ENCODE measurements around the gene RAB3GAP1.

The RAB3GAP1 gene

DNA sequence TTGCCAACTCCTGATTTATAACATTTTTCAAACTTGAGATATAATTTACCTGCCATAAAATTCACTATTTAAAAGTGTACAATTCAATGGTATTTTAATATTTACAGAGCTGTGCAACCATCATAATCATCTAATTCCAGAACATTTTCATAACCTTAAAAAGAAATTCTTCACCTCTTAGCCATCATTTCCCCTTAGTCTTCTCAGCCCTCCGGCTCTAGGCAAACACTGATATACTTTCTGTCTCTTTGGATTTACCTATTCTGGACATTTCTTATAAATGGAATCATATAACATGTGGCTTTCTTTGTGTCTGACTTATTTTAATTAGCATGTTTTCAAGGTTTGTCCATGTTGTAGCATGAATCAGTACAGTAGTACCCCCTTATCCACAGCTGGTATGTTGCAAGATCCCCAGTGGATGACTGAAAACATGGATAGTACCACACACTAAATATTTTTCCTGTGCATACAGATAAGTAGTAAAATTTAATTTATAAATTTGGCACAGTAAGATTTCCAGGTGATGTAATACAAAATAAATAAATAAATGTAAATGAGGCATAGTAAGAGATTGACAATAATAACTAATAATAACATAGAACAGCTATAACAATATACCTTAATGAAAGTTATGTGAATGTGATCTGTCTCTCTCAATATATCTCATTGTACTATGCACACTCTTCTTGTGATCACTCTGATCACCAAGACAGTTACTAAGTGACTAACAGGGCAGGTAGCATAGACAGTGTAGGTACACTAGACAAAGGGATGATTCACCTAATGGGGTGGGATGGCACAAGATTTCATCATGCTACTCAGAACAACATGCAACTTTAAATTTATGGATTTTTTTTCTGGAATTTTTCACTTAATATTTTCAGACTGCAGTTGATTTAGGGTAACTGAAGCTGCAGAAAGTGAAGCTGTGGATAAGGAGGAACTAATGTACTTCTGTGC lies 73.1 kb downstream of the RAB3GAP1 start:
- Histone ChIP-seq H3F3A (ENCODE audit: insufficient read depth, low read length) (no peaks in the 10 kb centered on the region), H3K4me3 (ENCODE audit: low read depth, low read length, poor library complexity, severe bottlenecking) (no peak overlapping the region), H3K79me2 (ENCODE audit: insufficient read depth, low read length) (no peaks in the 10 kb centered on the region; the same call in 1 of the 2 replicates), H3K4me1 (ENCODE audit: insufficient read depth, low read length, severe bottlenecking) (no peaks in the 10 kb centered on the region), H3K9me2 (ENCODE audit: low read depth, low read length) (no peaks in the 10 kb centered on the region), H3K9me3 (ENCODE audit: low read length) (no peaks in the 10 kb centered on the region), H3K27ac (ENCODE audit: low read depth, low read length, poor library complexity, severe bottlenecking) (no peak overlapping the region), H3K27me3 (ENCODE audit: insufficient read depth, low read length) (no peaks in the 10 kb centered on the region), H3K36me3 (ENCODE audit: insufficient read depth, low read length) (peaks cover 71% of the 10 kb centered on the region), H4K20me1 (ENCODE audit: insufficient read depth, low read length) (no peaks in the 10 kb centered on the region), H2AFZ (ENCODE audit: low read length) (no peak overlapping the region), H3K9ac (ENCODE audit: low read length) (no peak overlapping the region), H3K4me2 (ENCODE audit: low read length) (no peak overlapping the region)
- TF ChIP-seq EZH2 (IDR thresholded peaks at IDR 0.05; ENCODE audit: borderline replicate concordance, low read length): no peak
- TF ChIP-seq, protein P1, sequence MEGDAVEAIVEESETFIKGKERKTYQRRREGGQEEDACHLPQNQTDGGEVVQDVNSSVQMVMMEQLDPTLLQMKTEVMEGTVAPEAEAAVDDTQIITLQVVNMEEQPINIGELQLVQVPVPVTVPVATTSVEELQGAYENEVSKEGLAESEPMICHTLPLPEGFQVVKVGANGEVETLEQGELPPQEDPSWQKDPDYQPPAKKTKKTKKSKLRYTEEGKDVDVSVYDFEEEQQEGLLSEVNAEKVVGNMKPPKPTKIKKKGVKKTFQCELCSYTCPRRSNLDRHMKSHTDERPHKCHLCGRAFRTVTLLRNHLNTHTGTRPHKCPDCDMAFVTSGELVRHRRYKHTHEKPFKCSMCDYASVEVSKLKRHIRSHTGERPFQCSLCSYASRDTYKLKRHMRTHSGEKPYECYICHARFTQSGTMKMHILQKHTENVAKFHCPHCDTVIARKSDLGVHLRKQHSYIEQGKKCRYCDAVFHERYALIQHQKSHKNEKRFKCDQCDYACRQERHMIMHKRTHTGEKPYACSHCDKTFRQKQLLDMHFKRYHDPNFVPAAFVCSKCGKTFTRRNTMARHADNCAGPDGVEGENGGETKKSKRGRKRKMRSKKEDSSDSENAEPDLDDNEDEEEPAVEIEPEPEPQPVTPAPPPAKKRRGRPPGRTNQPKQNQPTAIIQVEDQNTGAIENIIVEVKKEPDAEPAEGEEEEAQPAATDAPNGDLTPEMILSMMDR (IDR thresholded peaks at IDR 0.05; ENCODE audit: low read length): no peak

DNA sequence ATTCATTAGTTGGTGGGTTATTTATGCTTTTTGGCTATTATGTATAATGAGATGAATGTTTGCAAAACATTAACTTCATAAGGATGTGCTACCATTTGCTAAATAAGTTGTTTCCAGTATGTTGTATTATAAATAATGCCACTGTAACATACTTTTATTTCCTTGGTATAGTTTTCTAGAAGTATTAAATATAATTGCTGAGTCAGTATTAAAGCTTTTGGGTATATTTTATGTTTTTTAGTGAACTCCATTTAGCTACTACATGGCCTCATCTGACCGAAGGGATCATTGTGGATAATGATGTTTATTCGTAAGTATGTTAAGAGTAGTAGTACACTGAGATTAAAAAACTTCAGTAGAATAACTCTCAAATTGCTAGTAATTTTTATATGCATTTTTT lies 73.8 kb downstream of the RAB3GAP1 start:
- Histone ChIP-seq H3K4me3 (ENCODE audit: low read depth, low read length, poor library complexity, severe bottlenecking) (no peak overlapping the region), H3K9me2 (ENCODE audit: low read depth, low read length) (no peaks in the 10 kb centered on the region), H3K79me2 (ENCODE audit: insufficient read depth, low read length) (no peaks in the 10 kb centered on the region; the same call in 1 of the 2 replicates), H3K9me3 (ENCODE audit: low read length) (no peaks in the 10 kb centered on the region), H3F3A (ENCODE audit: insufficient read depth, low read length) (no peaks in the 10 kb centered on the region), H3K27ac (ENCODE audit: low read depth, low read length, poor library complexity, severe bottlenecking) (no peak overlapping the region), H3K4me2 (ENCODE audit: low read length) (no peak overlapping the region), H3K27me3 (ENCODE audit: insufficient read depth, low read length) (no peaks in the 10 kb centered on the region), H3K9ac (ENCODE audit: low read length) (no peak overlapping the region), H2AFZ (ENCODE audit: low read length) (no peak overlapping the region), H3K36me3 (ENCODE audit: insufficient read depth, low read length) (peaks cover 72% of the 10 kb centered on the region), H3K4me1 (ENCODE audit: insufficient read depth, low read length, severe bottlenecking) (no peaks in the 10 kb centered on the region), H4K20me1 (ENCODE audit: insufficient read depth, low read length) (no peaks in the 10 kb centered on the region)
- TF ChIP-seq, protein P1 (IDR thresholded peaks at IDR 0.05; ENCODE audit: low read length): no peak
- no peak for TF ChIP-seq EZH2 (IDR thresholded peaks at IDR 0.05; ENCODE audit: borderline replicate concordance, low read length)

DNA sequence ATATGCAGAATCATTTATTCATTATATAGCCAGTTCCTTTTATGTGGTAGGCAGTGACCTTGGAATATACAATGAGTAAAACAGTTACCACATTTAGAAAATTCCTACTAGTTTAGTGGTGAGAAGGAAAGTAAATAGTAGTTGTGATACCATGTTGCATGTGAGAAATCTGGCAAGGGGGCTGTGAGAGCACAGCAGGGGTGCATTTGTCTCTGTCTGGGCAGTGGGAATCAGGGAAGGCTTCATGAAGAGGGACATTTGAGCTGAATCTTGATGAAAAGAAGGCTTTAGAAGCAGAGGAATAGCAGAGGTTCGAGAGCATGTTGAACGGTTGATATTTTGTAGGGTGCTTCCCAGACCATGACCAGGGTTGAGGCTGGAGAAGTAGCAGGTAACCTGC lies 78.7 kb downstream of the RAB3GAP1 start:
- no peak overlapping the region for H2AFZ ChIP-seq (ENCODE audit: low read length)
- H3K36me3 ChIP-seq (ENCODE audit: insufficient read depth, low read length): peaks cover 83% of the 10 kb centered on the region
- H3K9me2 ChIP-seq (ENCODE audit: low read depth, low read length): no peaks in the 10 kb centered on the region

More for the DNA sequence above, 78.7 kb downstream of the RAB3GAP1 start:
- Histone ChIP-seq H3F3A (ENCODE audit: insufficient read depth, low read length) (no peaks in the 10 kb centered on the region), H3K4me3 (ENCODE audit: low read depth, low read length, poor library complexity, severe bottlenecking) (no peak overlapping the region), H3K27ac (ENCODE audit: low read depth, low read length, poor library complexity, severe bottlenecking) (no peak overlapping the region), H3K79me2 (ENCODE audit: insufficient read depth, low read length) (no peaks in the 10 kb centered on the region; the same call in 1 of the 2 replicates), H3K4me2 (ENCODE audit: low read length) (no peak overlapping the region), H3K4me1 (ENCODE audit: insufficient read depth, low read length, severe bottlenecking) (no peaks in the 10 kb centered on the region), H3K9ac (ENCODE audit: low read length) (no peak overlapping the region), H3K9me3 (ENCODE audit: low read length) (no peaks in the 10 kb centered on the region), H3K27me3 (ENCODE audit: insufficient read depth, low read length) (no peaks in the 10 kb centered on the region), H4K20me1 (ENCODE audit: insufficient read depth, low read length) (no peaks in the 10 kb centered on the region)
- TF ChIP-seq, protein P1 (IDR thresholded peaks at IDR 0.05; ENCODE audit: low read length): no peak
- TF ChIP-seq EZH2 (IDR thresholded peaks at IDR 0.05; ENCODE audit: borderline replicate concordance, low read length): no peak

All from OCI-LY1 (cell line).